Measurements from ENCODE around the gene RELT.

Gene RELT

GRCh38 chr11:73439002-73439843, 63.0 kb downstream of the RELT start:
- DNase-seq, result no peak

GRCh38 chr11:73445980-73446379, 69.8 kb downstream of the RELT start:
- no peak for DNase-seq

GRCh38 chr11:73446766-73447165, 70.6 kb downstream of the RELT start:
- no peak for DNase-seq
